Panc1 (cell line): ENCODE data around the gene KRT1. TPM values are rescaled to one million over a fixed set of nuclear protein-coding genes. Genes with fewer than 3 reads are reported as not detected.

Experiments used
- ATAC-seq: fragments of 200-7000 bp; cut with Tn5 transposase; 2 replicates; pipeline ENCODE4 v1.9.1; 2020; ENCODE audit warnings: mild to moderate bottlenecking, moderate library complexity
- BruUV-seq: library from RNA; stranded (reverse); fragments of 400-500 nt; replicated peaks from 2 replicates; lab custom pipeline; 2021; lab: Mats Ljungman, UMichigan
- CTCF ChIA-PET: fragments of 300-600 bp; sonication (Branson Sonifier 250); formaldehyde crosslinking; loops from one replicate; lab custom pipeline; 2022; ENCODE audit warnings: antibody characterized with exemption; lab: Charles Lee
- POLR2A ChIA-PET: fragments of 300-600 bp; sonication (Branson Sonifier 250); formaldehyde crosslinking; loops from one replicate; lab custom pipeline; 2022; ENCODE audit warnings: antibody characterized with exemption; lab: Charles Lee
- DNase-seq: peaks from one replicate; pipeline ENCODE4 v3.0.0-alpha.2; 2010; ENCODE audit warnings: low read depth, low spot score
- H3K27ac ChIP-seq: 2 replicates; pipeline ENCODE4 v1.5.1; 2011; ENCODE audit warnings: mild to moderate bottlenecking, low read length, inconsistent platforms
- H3K27me3 ChIP-seq: fragments of 200-500 bp; sonication (Bioruptor generic); 2 replicates; pipeline ENCODE4 v1.6.0; 2014; ENCODE audit warnings: low read length, inconsistent platforms; ENCODE audit not compliant: control insufficient read depth, insufficient read depth
- H3K36me3 ChIP-seq: fragments of 200-500 bp; sonication (Bioruptor generic); 2 replicates; pipeline ENCODE4 v1.5.1; 2014; ENCODE audit warnings: inconsistent platforms, mild to moderate bottlenecking, low read length, moderate library complexity; ENCODE audit not compliant: control insufficient read depth, insufficient read depth
- H3K4me1 ChIP-seq: 2 replicates; pipeline ENCODE4 v1.5.1; 2011; ENCODE audit warnings: inconsistent platforms, mild to moderate bottlenecking, low read length, moderate library complexity; ENCODE audit not compliant: control insufficient read depth, insufficient read depth
- H3K4me3 ChIP-seq, 2 experiments: 2 replicates each; pipeline ENCODE4 v1.5.1; 2011 to 2012; ENCODE audit warnings: low read depth in 2 of 2, low read length in 2 of 2, mild to moderate bottlenecking in 2 of 2, inconsistent platforms in 1 of 2, moderate library complexity in 1 of 2
- H3K9me3 ChIP-seq: fragments of 200-500 bp; sonication (Bioruptor generic); 2 replicates; pipeline ENCODE4 v1.5.1; 2014; ENCODE audit warnings: low read depth, mild to moderate bottlenecking, inconsistent platforms, low read length, moderate library complexity; ENCODE audit not compliant: control insufficient read depth, insufficient read depth
- CTCF ChIP-seq: fragments of 450-650 bp; IDR thresholded peaks from 2 replicates; pipeline ENCODE4 v1.5.1; 2017; ENCODE audit warnings: mild to moderate bottlenecking
- POLR2AphosphoS5 ChIP-seq: IDR thresholded peaks from 2 replicates; pipeline ENCODE4 v1.6.1; 2012; ENCODE audit warnings: mild to moderate bottlenecking, low read depth, low read length, moderate library complexity
- REST ChIP-seq, 2 experiments: IDR thresholded peaks; 2 replicates each; pipeline ENCODE4 v1.6.1; 2011 to 2012; ENCODE audit warnings: low read depth in 2 of 2, control low read depth in 1 of 2, low read length in 1 of 2, mild to moderate bottlenecking in 1 of 2, moderate library complexity in 1 of 2; ENCODE audit not compliant: insufficient read depth in 1 of 2
- SIN3A ChIP-seq: IDR thresholded peaks from 2 replicates; pipeline ENCODE4 v1.6.1; 2012; ENCODE audit warnings: low read depth, mild to moderate bottlenecking, low read length, moderate library complexity, borderline replicate concordance; ENCODE audit not compliant: insufficient read depth
- TCF7L2 ChIP-seq: IDR thresholded peaks from 2 replicates; pipeline ENCODE4 v1.6.1; 2011; ENCODE audit warnings: mild to moderate bottlenecking, low read depth, low read length, inconsistent platforms
- in situ Hi-C: cut with HindIII; loops from 2 replicates; pipeline ENCODE4 v1.10.0; 2016; ENCODE audit warnings: low sequenced_read_pairs, low pct_unique_long_range_greater_than_20kb
- intact Hi-C: fragments of 100-400 bp; cut with micrococcal nuclease; formaldehyde crosslinking; loops from one replicate; pipeline ENCODE4 v1.10.0; 2022; ENCODE audit not compliant: unreplicated experiment
- total RNA-seq: library from RNA; stranded (reverse); gene quantifications from one replicate; pipeline ENCODE4 v1.2.1, GENCODE V29; 2021; ENCODE audit not compliant: unreplicated experiment

Gene KRT1
- total RNA-seq, 1 experiment from 2014 or later, result not detected

- peaks cover 9% of the 10 kb centered on the region for H3K27me3 ChIP-seq
- H3K36me3 ChIP-seq, result no peaks in the 10 kb centered on the region; the same call in 1 of the 2 replicates
- no peak for DNase-seq
- H3K4me1 ChIP-seq, result no peaks in the 10 kb centered on the region
- no peak for TF ChIP-seq REST (IDR thresholded peaks at IDR 0.05; ENCODE audit: insufficient read depth in 1 of 2, low read depth in 2 of 2, low read length in 1 of 2)
- no peak for TF ChIP-seq POLR2AphosphoS5
- no peak for TF ChIP-seq SIN3A
- no peak for TF ChIP-seq TCF7L2
- no peak for TF ChIP-seq CTCF
- no peak overlapping the region for H3K4me3 ChIP-seq
- BruUV-seq, result no TSS peak
- ChIA-PET CTCF (interaction anchor here (0.7 kb wide), 1 partner anchor 225 kb away, joined by 3 read pairs; no protein-coding TSS in a partner anchor), POLR2A (interaction anchor here (0.6 kb wide), 1 partner anchor 247 kb away, joined by 8 read pairs; no protein-coding TSS in a partner anchor)
- intact Hi-C loops, result no loop called here
- in situ Hi-C loops, result no loop called here
- no peaks in the 10 kb centered on the region for H3K9me3 ChIP-seq
- no peak overlapping the region for H3K27ac ChIP-seq
- ATAC-seq, result no peak
These were observed 35.0 kb downstream of the KRT1 start for GRCh38 chr12:52645120-52645761.

GRCh38 chr12:52644078-52644415 lies 36.2 kb downstream of the KRT1 start:
- TF ChIP-seq CTCF, result no peak
- no peak for TF ChIP-seq TCF7L2
- TF ChIP-seq POLR2AphosphoS5, result no peak
- TF ChIP-seq REST (IDR thresholded peaks at IDR 0.05; ENCODE audit: insufficient read depth in 1 of 2, low read depth in 2 of 2, low read length in 1 of 2), result no peak
- no peak for TF ChIP-seq SIN3A
- Histone ChIP-seq H3K36me3 (no peaks in the 10 kb centered on the region; the same call in 1 of the 2 replicates), H3K27ac (no peak overlapping the region), H3K4me3 (no peak overlapping the region), H3K4me1 (no peaks in the 10 kb centered on the region), H3K9me3 (no peaks in the 10 kb centered on the region), H3K27me3 (peaks cover 18% of the 10 kb centered on the region)
- BruUV-seq, result no TSS peak
- intact Hi-C loops, result no loop called here
- CTCF ChIA-PET, result no interaction called here
- DNase-seq, result no peak
- no peak for ATAC-seq
- in situ Hi-C loops, result no loop called here
- POLR2A ChIA-PET, result no interaction called here
